HG02571 (cell line): ENCODE measurements around the gene KRTAP5-10.
"Not testable (repeated sequence)": the region's sequence is repeated elsewhere in the genome, so short reads cannot be mapped to it uniquely, and the experiment has no call there.

Experiments used
- ATAC-seq: cut with Tn5 transposase; IDR thresholded peaks from one replicate; pipeline ENCODE4 v1.9.1; 2021; ENCODE audit warnings: mild to moderate bottlenecking, moderate library complexity; ENCODE audit not compliant: unreplicated experiment

Gene KRTAP5-10

DNA sequence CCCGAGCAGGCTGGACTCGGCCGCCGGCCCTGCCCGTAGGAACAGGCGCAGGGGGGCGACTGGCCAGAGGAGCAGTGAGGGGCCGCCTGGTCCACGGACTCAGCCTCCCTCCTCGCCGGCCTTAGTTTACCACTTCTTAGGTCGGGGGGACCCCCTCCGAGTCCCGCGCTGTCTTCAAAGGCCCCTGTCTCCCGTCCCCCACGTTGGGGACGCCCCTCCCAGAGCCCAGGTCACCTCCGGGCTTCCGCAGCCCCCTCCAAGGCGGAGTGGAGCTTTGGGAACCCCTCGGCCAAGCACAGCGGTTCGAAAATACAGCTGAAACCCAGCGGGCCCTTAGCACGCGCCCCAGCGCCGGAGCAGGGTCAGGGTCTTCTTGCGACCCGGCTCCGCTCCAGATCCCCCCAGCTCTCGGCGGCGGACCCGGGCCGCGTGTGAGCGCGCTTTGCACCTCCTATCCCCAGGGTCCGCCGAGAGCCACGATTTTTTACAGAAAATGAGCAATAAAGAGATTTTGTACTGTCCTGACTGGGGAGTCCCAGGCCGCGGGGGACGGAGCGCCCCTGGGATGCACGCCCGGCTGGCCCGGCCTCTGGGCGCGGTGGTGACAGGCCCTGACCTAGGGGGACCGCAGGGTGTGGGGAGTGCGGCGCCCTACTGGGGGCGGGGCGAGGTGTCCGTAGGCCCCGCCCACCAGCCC, 42.3 kb downstream of the KRTAP5-10 start:
- not testable (repeated sequence) for ATAC-seq

- not testable (repeated sequence) for ATAC-seq
These were observed 42.9 kb downstream of the KRTAP5-10 start for GRCh38 chr11:71608272-71608671.

GRCh38 chr11:71611218-71611910, 46.0 kb downstream of the KRTAP5-10 start:
- not testable (repeated sequence) for ATAC-seq

GRCh38 chr11:71613931-71614330, 48.6 kb downstream of the KRTAP5-10 start:
- not testable (repeated sequence) for ATAC-seq

DNA sequence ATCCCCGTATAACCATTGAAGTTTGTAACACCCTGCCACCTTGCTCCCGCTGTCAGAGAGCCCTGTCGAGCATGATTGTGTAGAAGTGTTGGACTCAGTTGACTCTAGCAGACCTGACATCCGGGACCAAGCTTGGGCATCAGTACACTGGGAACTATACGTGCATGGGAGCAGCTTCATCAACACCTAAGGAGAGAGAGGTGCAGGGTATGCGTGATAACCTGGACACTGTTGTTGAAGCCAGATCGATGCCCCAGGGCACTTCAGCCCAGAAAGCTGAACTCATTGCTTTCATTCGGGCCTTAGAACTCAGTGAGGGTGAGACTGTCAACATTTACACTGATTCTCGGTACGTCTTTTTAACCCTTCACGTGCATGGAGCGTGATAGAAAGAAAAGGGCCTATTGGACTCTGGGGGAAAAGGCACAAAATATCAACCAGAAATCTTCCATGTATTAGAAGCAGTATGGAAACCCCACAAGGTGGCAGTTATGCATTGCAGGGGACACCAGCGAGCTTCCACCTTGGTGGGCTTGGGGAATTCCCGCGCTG, 49.1 kb downstream of the KRTAP5-10 start:
- ATAC-seq, result not testable (repeated sequence)

DNA sequence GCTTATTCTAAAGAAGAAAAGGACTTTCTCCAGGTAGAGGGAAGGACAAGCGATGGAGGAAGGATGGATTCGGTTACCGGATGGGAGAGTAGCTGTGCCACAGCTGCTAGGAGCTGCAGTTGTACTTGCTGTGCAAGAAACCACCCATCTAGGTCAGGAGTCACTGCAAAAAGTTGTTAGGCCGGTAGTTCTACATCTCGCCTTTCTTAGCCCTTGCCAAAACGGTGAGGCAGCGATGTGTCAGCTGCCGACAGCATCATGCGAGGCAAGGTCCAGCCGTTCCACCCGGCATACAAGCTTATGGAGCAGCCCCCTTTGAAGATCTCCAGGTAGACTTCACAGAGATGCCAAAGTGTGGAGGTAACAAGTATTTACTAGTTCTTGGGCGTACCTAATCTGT, 49.6 kb downstream of the KRTAP5-10 start:
- ATAC-seq, result not testable (repeated sequence)
